Natural killer cell (primary cell): Measurements from ENCODE around the gene DCUN1D3. TPM values are rescaled to one million over a fixed set of nuclear protein-coding genes. Genes with fewer than 3 reads are reported as not detected.

Experiments
- ATAC-seq, 3 donors: fragments of 150-1000 bp in 2 of 3; fragments of 200-7000 bp in 1 of 3; cut with Tn5 transposase; 1 replicate in 1 of 3; 2 replicates in 2 of 3; pipeline ENCODE4 v1.10.0; 2021; ENCODE audit warnings: mild to moderate bottlenecking in 2 of 3, moderate library complexity in 2 of 3
- DNase-seq, 2 donors: peaks; one replicate each; pipeline versions ENCODE4 v3.0.0 to v3.0.0-alpha.2; 2013 to 2021; ENCODE audit warnings: mixed read lengths in 1 of 2
- H3K27ac ChIP-seq: one replicate; pipeline ENCODE4 v1.5.1; 2013; ENCODE audit warnings: mild to moderate bottlenecking, low read length
- H3K27me3 ChIP-seq: one replicate; pipeline ENCODE4 v1.6.1; 2013; ENCODE audit warnings: low read length; ENCODE audit not compliant: control insufficient read depth, insufficient read depth
- H3K36me3 ChIP-seq: one replicate; pipeline ENCODE4 v1.6.1; 2013; ENCODE audit warnings: low read length; ENCODE audit not compliant: control insufficient read depth, insufficient read depth
- H3K4me1 ChIP-seq: one replicate; pipeline ENCODE4 v1.6.1; 2013; ENCODE audit warnings: low read length; ENCODE audit not compliant: control insufficient read depth, insufficient read depth
- H3K4me3 ChIP-seq: one replicate; pipeline ENCODE4 v1.5.1; 2013; ENCODE audit warnings: low read length
- H3K9me3 ChIP-seq: one replicate; pipeline ENCODE4 v1.6.1; 2013; ENCODE audit warnings: low read length; ENCODE audit not compliant: control insufficient read depth, insufficient read depth
- H3K27ac Mint-ChIP-seq, 2 donors: one replicate each; pipeline ENCODE4 v1.8.0; 2022; ENCODE audit warnings: mild to moderate bottlenecking in 2 of 2, mixed read lengths in 2 of 2, moderate library complexity in 1 of 2
- H3K27me3 Mint-ChIP-seq, 2 donors: one replicate each; pipeline ENCODE4 v1.8.0; 2022; ENCODE audit warnings: low read depth in 2 of 2, mixed read lengths in 2 of 2
- H3K36me3 Mint-ChIP-seq: one replicate; pipeline ENCODE4 v1.8.0; 2022; ENCODE audit warnings: mixed read lengths
- H3K4me1 Mint-ChIP-seq, 2 donors: one replicate each; pipeline ENCODE4 v1.8.0; 2022; ENCODE audit warnings: mixed read lengths in 2 of 2
- H3K4me3 Mint-ChIP-seq: one replicate; pipeline ENCODE4 v1.8.0; 2022; ENCODE audit warnings: mild to moderate bottlenecking, moderate library complexity, mixed read lengths
- H3K9me3 Mint-ChIP-seq, 2 donors: one replicate each; pipeline ENCODE4 v1.8.0; 2022; ENCODE audit warnings: mixed read lengths in 2 of 2
- CTCF ChIP-seq: fragments of 200-600 bp; IDR thresholded peaks from one replicate; pipeline ENCODE4 v1.8.0; 2022; ENCODE audit warnings: antibody characterized with exemption
- WGBS: methylation state at CpG from one replicate; pipeline ENCODE4 v1.1.7; 2013; ENCODE audit warnings: missing lambda C conversion rate; ENCODE audit not compliant: insufficient coverage; 5-methylcytosine and 5-hydroxymethylcytosine counted together
- intact Hi-C: fragments of 100-400 bp; cut with micrococcal nuclease; formaldehyde crosslinking; loops from one replicate; pipeline ENCODE4 v1.14.2; 2022
- total RNA-seq, 4 donors: library from RNA; stranded (reverse); fragments of 120-200 nt in 1 of 4; gene quantifications; one replicate each; pipeline versions ENCODE4 v1.2.3 to v1.2.4, GENCODE V29; 2013 to 2022

The DCUN1D3 gene
- total RNA-seq, 3 donors from 2014 or later (not counting 1 experiment from before 2014, with no cell fraction given) = 5.3 to 9.3 (median 6.1) TPM

GRCh38 chr16:20838240-20838639, 61.9 kb downstream of the DCUN1D3 start:
- no CpG with 5 or more reads among the region's 1 CpG for WGBS
- no peak for ATAC-seq
- intact Hi-C loops = no loop called here

GRCh38 chr16:20833086-20833485, 67.1 kb downstream of the DCUN1D3 start:
- H3K4me3 Mint-ChIP-seq = no peak overlapping the region
- Histone ChIP-seq H3K27me3 (no peaks in the 10 kb centered on the region), H3K36me3 (no peaks in the 10 kb centered on the region), H3K9me3 (no peaks in the 10 kb centered on the region), H3K4me1 (no peaks in the 10 kb centered on the region), H3K4me3 (no peak overlapping the region), H3K27ac (no peak overlapping the region)
- H3K36me3 Mint-ChIP-seq = peaks cover 6% of the 10 kb centered on the region
- H3K9me3 Mint-ChIP-seq = peaks cover 0 to 5% of the 10 kb centered on the region in 2 donors
- no CpG with 5 or more reads among the region's 2 CpGs for WGBS
- ATAC-seq = no peak
- no peaks in the 10 kb centered on the region for H3K27me3 Mint-ChIP-seq
- H3K4me1 Mint-ChIP-seq = no peaks in the 10 kb centered on the region
- no peak for TF ChIP-seq CTCF
- intact Hi-C loops = no loop called here
- DNase-seq = no peak
- H3K27ac Mint-ChIP-seq = no peak overlapping the region

More at GRCh38 chr16:20838240-20838639, 61.9 kb downstream of the DCUN1D3 start:
- no peak overlapping the region for H3K27ac Mint-ChIP-seq
- H3K4me1 Mint-ChIP-seq = no peaks in the 10 kb centered on the region
- H3K27me3 ChIP-seq = no peaks in the 10 kb centered on the region
- TF ChIP-seq CTCF = no peak
- H3K4me3 ChIP-seq = no peak overlapping the region
- no peaks in the 10 kb centered on the region for H3K4me1 ChIP-seq
- no peak overlapping the region for H3K4me3 Mint-ChIP-seq
- no peaks in the 10 kb centered on the region for H3K9me3 ChIP-seq
- no peaks in the 10 kb centered on the region for H3K36me3 ChIP-seq
- H3K36me3 Mint-ChIP-seq = peaks cover 6% of the 10 kb centered on the region
- DNase-seq = no peak
- no peaks in the 10 kb centered on the region for H3K27me3 Mint-ChIP-seq
- no peak overlapping the region for H3K27ac ChIP-seq
- peaks cover 0 to 5% of the 10 kb centered on the region in 2 donors for H3K9me3 Mint-ChIP-seq

- Histone ChIP-seq H3K4me3 (no peak overlapping the region), H3K27ac (no peak overlapping the region), H3K36me3 (no peaks in the 10 kb centered on the region), H3K9me3 (no peaks in the 10 kb centered on the region), H3K27me3 (no peaks in the 10 kb centered on the region), H3K4me1 (no peaks in the 10 kb centered on the region)
- Mint-ChIP-seq H3K4me1 (no peaks in the 10 kb centered on the region), H3K27me3 (no peaks in the 10 kb centered on the region), H3K9me3 (peaks cover 0 to 5% of the 10 kb centered on the region in 2 donors), H3K36me3 (no peaks in the 10 kb centered on the region), H3K27ac (no peak overlapping the region), H3K4me3 (no peak overlapping the region)
- ATAC-seq = no peak
- WGBS = 100% methylated on average over 1 of the region's 1 CpG
- DNase-seq = no peak
- no peak for TF ChIP-seq CTCF
- intact Hi-C loops = no loop called here
Observed at GRCh38 chr16:20830372-20830771, 69.8 kb downstream of the DCUN1D3 start.

GRCh38 chr16:20829536-20829935, 70.6 kb downstream of the DCUN1D3 start:
- Mint-ChIP-seq H3K27me3 (no peaks in the 10 kb centered on the region), H3K9me3 (peaks cover 0 to 2% of the 10 kb centered on the region in 2 donors), H3K27ac (no peak overlapping the region), H3K4me1 (no peaks in the 10 kb centered on the region), H3K36me3 (no peaks in the 10 kb centered on the region), H3K4me3 (no peak overlapping the region)
- no peak for TF ChIP-seq CTCF
- intact Hi-C loops = no loop called here
- ATAC-seq (no peak), DNase-seq (no peak)
- H3K27ac ChIP-seq = no peak overlapping the region
- H3K9me3 ChIP-seq = no peaks in the 10 kb centered on the region
- H3K27me3 ChIP-seq = no peaks in the 10 kb centered on the region
- no peak overlapping the region for H3K4me3 ChIP-seq
- no peaks in the 10 kb centered on the region for H3K36me3 ChIP-seq
- WGBS = 100% methylated on average over 1 of the region's 1 CpG
- no peaks in the 10 kb centered on the region for H3K4me1 ChIP-seq
